ENCODE results near the gene CRYGC.
"Not testable (repeated sequence)": the region's sequence is repeated elsewhere in the genome, so short reads cannot be mapped to it uniquely, and the experiment has no call there.

The CRYGC gene

GRCh38 chr2:208142240-208142924 lies 12.8 kb upstream of the CRYGC start:
- TF ChIP-seq PAX5 (IDR thresholded peaks at IDR 0.05; ENCODE audit: insufficient read depth, low read length, severe bottlenecking) (no peak), POLR2A (IDR thresholded peaks at IDR 0.05; ENCODE audit: low read depth, low read length) (no peak), POU2F2 (IDR thresholded peaks at IDR 0.05; ENCODE audit: low read depth, low read length) (no peak), SPI1 (IDR thresholded peaks at IDR 0.05; ENCODE audit: low read depth, low read length) (no peak), POLR2AphosphoS5 (IDR thresholded peaks at IDR 0.05; ENCODE audit: low read depth, low read length) (no peak), TAF1 (IDR thresholded peaks at IDR 0.05; ENCODE audit: low read depth, low read length) (no peak)
- FAIRE-seq (no peak), DNase-seq (ENCODE audit: insufficient read length, low spot score) (no peak)

- DNase-seq (ENCODE audit: insufficient read length, low spot score) (no peak), FAIRE-seq (no peak)
- TF ChIP-seq POU2F2 (IDR thresholded peaks at IDR 0.05; ENCODE audit: low read depth, low read length) = no peak
Observed at GRCh38 chr2:208139447-208139846, 9.8 kb upstream of the CRYGC start.

- DNase-seq (ENCODE audit: insufficient read length, low spot score); FAIRE-seq: not testable (repeated sequence)
Observed at GRCh38 chr2:208138334-208138733, 8.7 kb upstream of the CRYGC start.

GRCh38 chr2:208136716-208137094 lies 7.1 kb upstream of the CRYGC start:
- FAIRE-seq (no peak), DNase-seq (ENCODE audit: insufficient read length, low spot score) (no peak)
- no peak for TF ChIP-seq SPI1 (IDR thresholded peaks at IDR 0.05; ENCODE audit: low read depth, low read length)
- no peak for TF ChIP-seq POLR2A (IDR thresholded peaks at IDR 0.05; ENCODE audit: low read depth, low read length)
- TF ChIP-seq POLR2AphosphoS5 (IDR thresholded peaks at IDR 0.05; ENCODE audit: low read depth, low read length) = no peak
- TF ChIP-seq POU2F2 (IDR thresholded peaks at IDR 0.05; ENCODE audit: low read depth, low read length) = no peak
- TF ChIP-seq PAX5 (IDR thresholded peaks at IDR 0.05; ENCODE audit: insufficient read depth, low read length, severe bottlenecking) = no peak
- no peak for TF ChIP-seq TAF1 (IDR thresholded peaks at IDR 0.05; ENCODE audit: low read depth, low read length)

GRCh38 chr2:208135794-208136715 lies 6.4 kb upstream of the CRYGC start:
- FAIRE-seq (no peak), DNase-seq (ENCODE audit: insufficient read length, low spot score) (no peak)
- no peak for TF ChIP-seq POLR2A (IDR thresholded peaks at IDR 0.05; ENCODE audit: low read depth, low read length)
- TF ChIP-seq POU2F2 (IDR thresholded peaks at IDR 0.05; ENCODE audit: low read depth, low read length) = no peak
- no peak for TF ChIP-seq SPI1 (IDR thresholded peaks at IDR 0.05; ENCODE audit: low read depth, low read length)
- TF ChIP-seq POLR2AphosphoS5 (IDR thresholded peaks at IDR 0.05; ENCODE audit: low read depth, low read length) = no peak
- TF ChIP-seq TAF1 (IDR thresholded peaks at IDR 0.05; ENCODE audit: low read depth, low read length) = no peak
- no peak for TF ChIP-seq PAX5 (IDR thresholded peaks at IDR 0.05; ENCODE audit: insufficient read depth, low read length, severe bottlenecking)

GRCh38 chr2:208134928-208135586 lies 5.4 kb upstream of the CRYGC start:
- FAIRE-seq (no peak), DNase-seq (ENCODE audit: insufficient read length, low spot score) (no peak)
- TF ChIP-seq PAX5 (IDR thresholded peaks at IDR 0.05; ENCODE audit: insufficient read depth, low read length, severe bottlenecking) (no peak), POLR2AphosphoS5 (IDR thresholded peaks at IDR 0.05; ENCODE audit: low read depth, low read length) (no peak), POU2F2 (IDR thresholded peaks at IDR 0.05; ENCODE audit: low read depth, low read length) (no peak), SPI1 (IDR thresholded peaks at IDR 0.05; ENCODE audit: low read depth, low read length) (no peak), TAF1 (IDR thresholded peaks at IDR 0.05; ENCODE audit: low read depth, low read length) (no peak), POLR2A (IDR thresholded peaks at IDR 0.05; ENCODE audit: low read depth, low read length) (no peak)

- FAIRE-seq (no peak), DNase-seq (ENCODE audit: insufficient read length, low spot score) (no peak)
- TF ChIP-seq SPI1 (IDR thresholded peaks at IDR 0.05; ENCODE audit: low read depth, low read length) (no peak), POLR2AphosphoS5 (IDR thresholded peaks at IDR 0.05; ENCODE audit: low read depth, low read length) (no peak), TAF1 (IDR thresholded peaks at IDR 0.05; ENCODE audit: low read depth, low read length) (no peak), POU2F2 (IDR thresholded peaks at IDR 0.05; ENCODE audit: low read depth, low read length) (no peak), POLR2A (IDR thresholded peaks at IDR 0.05; ENCODE audit: low read depth, low read length) (no peak)
Observed at GRCh38 chr2:208130712-208131110, 1.1 kb upstream of the CRYGC start.

- FAIRE-seq = no peak
- no peak for TF ChIP-seq POU2F2 (IDR thresholded peaks at IDR 0.05; ENCODE audit: low read depth, low read length)
- no peak for TF ChIP-seq TAF1 (IDR thresholded peaks at IDR 0.05; ENCODE audit: low read depth, low read length)
- TF ChIP-seq SPI1 (IDR thresholded peaks at IDR 0.05; ENCODE audit: low read depth, low read length) = no peak
- no peak for TF ChIP-seq PAX5 (IDR thresholded peaks at IDR 0.05; ENCODE audit: insufficient read depth, low read length, severe bottlenecking)
- no peak for TF ChIP-seq POLR2A (IDR thresholded peaks at IDR 0.05; ENCODE audit: low read depth, low read length)
- TF ChIP-seq POLR2AphosphoS5 (IDR thresholded peaks at IDR 0.05; ENCODE audit: low read depth, low read length) = no peak
- no peak for DNase-seq (ENCODE audit: insufficient read length, low spot score)
Observed at GRCh38 chr2:208128136-208128535, 1.5 kb downstream of the CRYGC start.

- no peak for TF ChIP-seq SPI1 (IDR thresholded peaks at IDR 0.05; ENCODE audit: low read depth, low read length)
- TF ChIP-seq PAX5 (IDR thresholded peaks at IDR 0.05; ENCODE audit: insufficient read depth, low read length, severe bottlenecking) = no peak
- TF ChIP-seq POLR2AphosphoS5 (IDR thresholded peaks at IDR 0.05; ENCODE audit: low read depth, low read length) = no peak
- TF ChIP-seq POLR2A (IDR thresholded peaks at IDR 0.05; ENCODE audit: low read depth, low read length) = no peak
- no peak for TF ChIP-seq TAF1 (IDR thresholded peaks at IDR 0.05; ENCODE audit: low read depth, low read length)
- TF ChIP-seq POU2F2 (IDR thresholded peaks at IDR 0.05; ENCODE audit: low read depth, low read length) = no peak
- no peak for FAIRE-seq
- no peak for DNase-seq (ENCODE audit: insufficient read length, low spot score)
Observed at GRCh38 chr2:208127090-208127489, 2.5 kb downstream of the CRYGC start.

Data from GM12891 (cell line).